HG02678 (cell line): ENCODE data around the gene C3orf62.
"Not testable (repeated sequence)": the region's sequence is repeated elsewhere in the genome, so short reads cannot be mapped to it uniquely, and the experiment has no call there.

Source experiments
- ATAC-seq: cut with Tn5 transposase; IDR thresholded peaks from one replicate; pipeline ENCODE4 v1.9.1; 2021; ENCODE audit warnings: mild to moderate bottlenecking, moderate library complexity; ENCODE audit not compliant: unreplicated experiment

C3orf62 gene

DNA sequence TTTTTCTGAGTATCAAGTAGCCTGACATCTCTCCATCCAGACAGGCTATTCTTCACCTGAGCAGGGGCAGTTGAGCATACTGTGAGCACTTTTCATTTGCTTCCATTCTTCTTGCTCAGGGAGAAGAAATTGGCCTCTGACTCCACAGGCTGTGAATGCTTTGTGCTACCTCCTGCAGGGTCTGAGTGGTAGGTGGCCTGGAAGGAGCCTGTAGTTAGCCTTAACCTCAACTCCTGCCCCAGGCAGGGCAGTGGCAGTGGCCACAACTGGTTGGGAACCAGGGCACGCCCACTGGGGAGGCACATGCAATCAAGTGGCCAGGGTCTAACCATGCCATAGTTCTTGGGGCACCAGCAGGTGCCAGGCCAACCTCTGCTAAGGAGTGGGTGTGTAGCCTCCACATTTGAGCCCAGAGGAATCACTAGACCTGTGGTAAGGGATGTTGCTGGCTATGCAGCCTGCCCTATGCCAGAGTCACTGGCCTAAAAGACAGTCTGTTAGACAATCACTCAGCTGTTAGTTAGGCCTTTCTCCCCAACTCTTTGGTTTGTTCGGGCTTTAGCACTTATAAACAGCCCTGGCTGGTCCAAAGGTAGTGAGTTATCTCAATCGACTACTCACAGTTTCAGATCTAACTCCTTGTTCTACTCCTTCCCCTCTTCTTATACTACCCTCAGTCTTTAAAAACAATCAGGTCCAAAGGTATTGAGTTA, 7.4 kb downstream of the C3orf62 start:
- ATAC-seq, result no peak

DNA sequence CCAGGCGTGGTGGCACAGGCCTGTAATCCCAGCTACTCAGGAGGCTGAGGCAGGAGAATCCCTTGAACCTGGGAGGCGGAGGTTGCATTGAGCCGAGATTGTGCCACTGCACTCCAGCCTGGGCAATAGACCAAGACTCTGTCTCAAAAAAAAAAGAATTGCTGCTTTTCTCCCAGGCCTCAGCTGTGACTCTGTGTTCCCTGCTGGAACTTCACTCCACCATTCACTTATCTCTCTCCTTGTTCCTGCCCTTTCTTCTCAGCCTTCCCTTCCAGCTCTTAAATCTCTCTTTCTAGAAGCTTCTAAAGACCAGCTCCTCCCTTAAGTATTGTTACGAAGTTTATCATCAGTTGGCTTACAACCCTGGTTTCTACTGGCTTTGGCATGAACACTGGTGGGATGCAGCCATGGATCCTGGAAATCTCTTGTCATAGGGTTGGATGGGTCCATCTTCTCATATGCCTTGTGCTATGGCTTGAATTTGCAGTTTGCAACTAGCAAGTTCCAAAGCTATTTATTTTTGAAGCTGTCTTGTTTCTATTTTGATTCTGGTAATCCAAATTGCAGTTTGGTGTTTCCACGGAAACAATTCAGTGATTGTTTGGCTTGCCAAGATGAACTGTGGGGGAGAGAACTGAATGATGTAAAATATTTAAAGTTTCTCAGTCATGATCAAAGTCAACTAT, 10.5 kb downstream of the C3orf62 start:
- no peak for ATAC-seq

DNA sequence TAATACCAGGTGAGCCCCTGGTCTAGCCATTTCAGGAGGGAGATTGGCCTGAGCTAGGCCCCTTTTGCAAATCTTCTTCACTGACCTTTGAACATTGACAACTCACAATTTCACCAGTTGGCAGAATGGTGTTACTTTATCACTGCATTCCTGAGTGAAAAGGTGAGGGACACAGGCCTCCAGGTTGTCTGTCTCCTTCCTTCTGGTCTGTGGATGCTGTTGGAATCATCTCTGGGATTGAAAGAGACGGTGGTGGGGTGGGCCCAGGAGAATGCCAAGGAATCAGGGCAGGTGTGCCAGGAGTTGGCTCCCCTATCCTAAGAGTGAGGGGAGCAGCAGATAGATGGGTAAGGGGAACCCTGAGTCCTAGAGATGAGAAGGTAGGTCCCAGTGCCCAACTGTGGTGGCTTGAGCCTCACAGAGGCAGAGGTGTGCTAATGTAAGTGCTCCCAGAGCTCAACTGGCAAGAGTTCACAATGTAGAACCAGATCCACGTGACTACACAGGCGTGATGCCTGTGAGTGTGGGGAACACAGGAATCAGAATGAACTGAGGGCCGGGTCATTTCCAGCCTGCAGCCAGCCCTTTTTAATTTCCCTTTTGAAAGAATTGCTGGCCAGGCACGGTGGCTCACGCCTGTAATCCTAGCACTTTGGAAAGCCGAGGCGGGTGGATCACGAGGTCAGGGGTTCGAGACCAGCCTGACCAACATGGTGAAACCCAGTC, 11.2 kb downstream of the C3orf62 start:
- ATAC-seq, result no peak

DNA sequence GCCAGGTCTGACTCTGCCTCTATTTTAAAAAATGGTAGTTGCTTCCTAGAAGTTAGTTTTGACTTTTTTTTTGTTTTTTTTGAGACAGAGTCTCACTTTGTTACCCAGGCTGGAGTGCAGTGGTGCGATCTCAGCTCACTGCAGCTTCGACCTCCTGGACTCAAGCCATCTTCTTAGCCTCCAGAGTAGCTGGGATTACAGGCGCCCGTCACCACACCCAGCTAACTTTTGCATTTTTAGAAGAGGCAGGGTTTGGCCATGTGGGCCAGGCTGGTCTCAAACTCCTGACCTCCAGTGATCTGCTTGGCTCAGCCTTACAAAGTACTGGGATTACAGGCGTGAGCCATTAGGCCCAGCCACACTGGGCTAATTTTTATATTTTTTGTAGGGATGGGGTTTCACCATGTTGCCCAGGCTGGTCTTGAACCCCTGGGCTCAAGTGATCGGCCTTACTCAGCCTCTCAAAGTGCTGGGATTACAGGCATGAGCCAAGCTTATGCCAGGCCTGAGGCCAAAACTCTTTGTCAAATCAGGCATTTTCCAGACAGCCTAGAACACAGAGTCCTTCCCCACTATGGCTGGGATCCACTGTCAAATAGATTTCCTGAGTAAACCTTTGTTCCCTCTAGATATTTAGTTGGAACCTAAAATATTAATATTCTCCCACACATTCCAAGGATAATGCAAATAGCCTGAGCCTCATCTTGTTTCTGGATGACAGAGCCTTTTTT, 13.7 kb downstream of the C3orf62 start:
- no peak for ATAC-seq

DNA sequence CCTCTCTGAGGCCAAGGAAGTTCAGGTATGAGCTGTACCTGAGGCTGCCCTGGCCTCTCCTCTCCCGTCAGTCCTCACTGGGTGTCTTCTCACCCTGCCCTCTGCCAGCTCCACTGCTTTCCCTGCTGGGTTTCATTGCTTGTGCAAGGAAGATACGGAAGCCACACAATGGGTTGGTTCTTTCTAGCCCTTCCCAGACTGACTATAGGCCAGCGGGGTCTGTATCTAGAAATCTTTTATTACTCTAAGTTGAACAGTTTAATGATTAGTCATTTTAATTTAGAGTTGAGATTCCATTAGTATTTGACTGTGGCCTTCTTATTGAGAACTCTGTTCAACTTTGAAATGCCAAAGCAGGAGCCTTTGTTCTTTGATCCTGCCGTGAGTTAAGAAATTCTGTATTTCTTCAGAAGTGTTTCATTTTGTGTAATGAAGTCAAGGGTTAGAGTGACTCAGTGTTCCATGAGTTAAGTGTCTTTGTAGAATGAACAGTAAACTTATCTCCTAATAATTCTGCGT, 16.2 kb downstream of the C3orf62 start:
- no peak for ATAC-seq

DNA sequence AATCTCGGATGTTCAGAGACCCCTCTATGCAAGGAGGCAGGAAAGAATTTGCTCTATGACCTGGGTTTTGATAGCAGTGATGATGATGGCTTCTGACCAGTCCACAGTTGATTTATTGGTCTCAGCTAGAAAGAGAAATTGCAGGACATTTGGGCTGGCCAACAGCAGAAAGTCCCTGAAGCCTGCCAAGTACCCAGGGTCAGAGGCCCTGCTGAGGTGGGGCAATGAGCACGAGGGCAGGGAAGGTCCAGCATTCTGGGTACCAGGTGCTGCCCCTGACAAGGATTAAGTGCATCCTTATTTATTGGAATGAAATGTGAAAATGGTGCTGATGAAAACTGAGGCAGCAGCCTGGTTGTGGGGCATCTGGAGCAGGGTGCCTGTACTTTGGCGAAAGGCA, 19.8 kb downstream of the C3orf62 start:
- no peak for ATAC-seq

DNA sequence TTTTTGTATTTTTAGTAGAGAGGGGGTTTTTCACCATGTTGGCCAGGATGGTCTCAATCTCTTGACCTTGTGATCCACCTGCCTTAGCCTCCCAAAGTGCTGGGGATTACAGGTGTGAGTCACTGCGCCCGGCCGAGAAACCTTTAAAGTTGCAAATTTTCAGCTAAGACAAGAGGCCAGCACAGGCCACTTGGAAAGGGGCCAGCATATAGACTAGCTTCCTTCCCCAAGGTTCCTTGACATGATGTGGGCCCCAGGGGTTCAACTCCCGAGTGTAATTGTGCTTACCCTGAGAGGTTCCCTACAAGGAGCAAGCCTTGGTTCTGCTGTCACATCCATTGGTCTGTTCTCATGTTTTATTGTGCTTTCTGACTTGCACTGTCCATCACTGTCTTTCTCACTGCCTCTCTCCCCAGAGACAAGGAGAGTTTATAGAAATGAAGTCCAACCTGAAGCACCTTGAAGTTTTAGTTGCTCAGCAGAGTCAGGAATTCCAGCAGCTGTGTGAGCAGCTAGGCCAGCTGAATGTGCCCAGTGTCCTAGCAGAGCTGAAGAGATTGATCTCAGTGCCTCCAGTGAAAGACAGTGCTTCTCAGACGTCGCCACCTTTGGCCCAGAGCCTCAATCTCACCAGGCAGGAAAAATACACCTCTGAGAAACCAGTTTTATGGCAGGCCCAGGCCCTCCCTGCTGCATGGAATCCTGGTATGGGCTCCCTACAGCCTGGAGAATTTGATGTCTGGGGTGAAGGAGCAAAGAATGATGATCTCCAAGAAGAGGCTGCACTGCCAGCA, 21.1 kb downstream of the C3orf62 start:
- ATAC-seq, result no peak

DNA sequence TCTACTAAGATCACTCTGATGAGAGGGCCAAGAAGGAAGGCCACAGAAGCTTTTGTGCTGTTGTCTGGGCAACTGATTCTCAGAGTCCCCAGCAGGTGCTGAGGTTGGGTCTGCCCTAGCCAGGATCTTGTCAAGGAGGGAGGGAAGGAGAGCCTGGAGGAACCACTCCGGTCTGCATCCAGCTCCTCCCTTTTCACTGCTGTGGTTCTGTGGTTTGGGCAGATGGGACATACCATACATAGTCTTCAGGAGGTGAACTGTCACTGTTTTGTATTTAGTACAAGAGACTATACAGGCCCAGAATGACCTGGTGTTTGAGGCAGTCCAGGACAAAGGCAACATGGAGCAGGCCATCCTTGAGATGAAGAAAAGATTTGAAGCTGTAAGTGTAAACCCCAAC, 21.9 kb downstream of the C3orf62 start:
- no peak for ATAC-seq

DNA sequence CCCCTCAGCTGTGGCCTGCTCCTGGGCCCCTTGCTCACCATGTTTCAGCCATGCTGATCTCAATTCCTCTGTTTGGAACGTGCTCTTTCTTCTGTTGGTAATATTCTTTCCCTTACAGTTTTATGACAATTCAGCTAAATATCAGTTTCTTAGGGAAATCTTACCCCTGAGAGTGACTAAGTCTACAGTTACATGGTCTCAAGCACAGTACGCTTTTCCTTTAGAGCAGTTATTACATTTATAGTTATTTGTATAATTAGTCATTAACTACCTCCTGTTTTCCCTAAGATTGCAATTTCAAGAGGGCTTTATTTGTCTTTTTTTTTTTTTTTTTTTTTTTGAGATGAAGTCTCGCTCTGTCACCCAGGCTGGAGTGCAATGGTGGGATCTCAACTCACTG, 23.5 kb downstream of the C3orf62 start:
- no peak for ATAC-seq

DNA sequence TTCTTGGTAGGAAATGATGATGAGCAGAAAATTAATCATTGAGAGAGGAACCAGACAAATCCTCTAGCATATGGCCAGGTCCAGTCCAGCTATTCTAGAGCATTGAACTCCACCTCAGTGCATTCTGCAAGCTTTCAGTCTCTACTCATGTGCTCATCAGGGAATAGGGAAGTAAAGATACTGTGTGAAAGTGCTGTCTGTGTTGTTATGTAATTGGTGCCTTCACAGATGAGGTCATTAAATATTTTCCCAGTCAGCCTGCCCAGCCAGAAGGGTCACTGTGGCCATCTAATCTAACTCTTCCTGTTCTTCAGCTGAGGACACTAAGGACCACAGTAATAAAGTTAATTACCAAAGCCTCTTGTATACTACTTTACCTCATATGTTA, 28.2 kb downstream of the C3orf62 start:
- ATAC-seq, result no peak

DNA sequence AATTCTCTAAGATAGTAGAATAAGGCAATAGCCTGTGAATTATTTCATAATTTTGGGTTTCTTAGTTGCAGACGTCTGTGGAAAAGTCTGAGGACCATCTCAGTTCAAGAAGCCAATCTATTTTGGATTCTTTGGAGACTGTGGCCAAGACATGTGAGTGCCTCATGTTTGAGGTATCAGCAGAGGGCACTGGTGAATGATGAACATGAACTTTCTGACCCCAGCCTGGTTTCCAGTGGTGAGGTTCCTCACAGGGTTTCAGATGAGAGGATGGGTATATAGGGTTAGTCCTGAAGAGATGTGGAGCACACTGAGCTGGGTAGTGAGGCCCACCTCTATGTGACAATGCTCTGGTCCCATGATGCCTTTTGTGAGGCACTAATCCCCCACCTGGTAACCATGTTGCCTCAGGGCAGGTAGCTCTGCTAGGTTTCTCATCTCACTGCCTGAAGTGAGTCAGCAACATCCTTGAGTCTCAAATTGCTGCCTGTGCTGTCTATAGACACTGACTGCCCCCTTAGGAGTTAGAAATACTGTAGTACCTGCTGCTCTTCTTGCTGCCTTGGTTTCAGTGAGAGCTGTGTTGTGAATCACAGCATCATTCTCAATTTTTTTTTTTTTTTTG, 32.3 kb downstream of the C3orf62 start:
- no peak for ATAC-seq

DNA sequence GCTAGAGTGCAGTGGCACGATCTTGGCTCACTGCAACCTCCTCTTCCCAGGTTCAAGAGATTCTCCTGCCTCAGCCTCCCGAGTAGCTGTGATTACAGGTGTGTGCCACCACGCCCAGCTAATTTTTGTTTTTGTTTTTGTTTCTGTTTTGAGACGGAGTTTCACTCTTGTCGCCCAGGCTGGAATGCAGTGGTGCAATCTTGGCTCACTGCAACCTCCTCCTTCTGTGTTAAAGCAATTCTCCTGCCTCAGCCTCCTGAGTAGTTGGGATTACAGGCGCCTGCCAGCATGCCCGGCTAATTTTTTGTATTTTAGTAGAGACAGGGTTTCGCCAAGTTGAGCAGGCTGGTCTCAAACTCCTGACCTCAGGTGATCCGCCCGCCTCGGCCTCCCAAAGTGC, 36.9 kb downstream of the C3orf62 start:
- ATAC-seq, result not testable (repeated sequence)

DNA sequence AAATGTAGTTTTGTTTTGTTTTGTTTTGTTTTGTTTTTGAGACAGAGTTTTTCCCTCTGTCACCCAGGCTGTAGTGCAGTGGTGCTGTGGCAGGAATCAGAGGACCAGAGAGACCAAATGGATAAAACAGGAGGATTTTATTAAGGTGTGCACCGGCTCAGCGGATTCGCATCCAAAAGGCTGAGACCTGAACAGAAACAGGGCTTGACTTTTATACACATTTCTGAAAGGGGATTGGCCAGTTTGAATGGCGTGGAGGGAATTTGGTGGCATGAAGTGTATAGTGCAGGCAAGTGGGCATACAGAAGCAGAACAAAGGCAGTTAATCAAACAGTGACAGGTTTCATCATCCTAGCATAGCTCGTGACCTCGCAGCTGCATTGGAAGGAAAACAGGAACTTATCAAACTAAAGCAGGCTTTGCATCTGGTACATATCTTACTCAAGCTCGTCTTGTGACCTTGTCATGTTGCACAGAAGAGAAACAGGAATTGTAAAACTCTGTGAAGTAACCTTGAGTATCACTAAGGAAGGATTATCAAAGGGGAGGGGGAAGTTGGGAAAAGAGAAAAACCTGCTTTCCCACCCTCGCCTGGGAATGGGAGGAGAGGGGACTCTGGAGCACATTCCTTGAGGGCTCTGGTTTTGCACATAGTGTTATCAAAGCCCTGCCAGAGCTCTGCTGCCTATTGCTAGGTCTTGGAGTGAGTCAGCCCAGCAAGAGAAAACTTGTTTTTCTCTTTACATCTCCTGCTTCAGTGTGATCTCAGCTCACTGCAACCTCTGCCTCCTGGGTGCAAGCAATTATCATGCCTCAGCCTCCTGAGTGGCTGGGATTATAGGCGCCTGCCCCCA, 38.5 kb downstream of the C3orf62 start:
- ATAC-seq, result no peak

DNA sequence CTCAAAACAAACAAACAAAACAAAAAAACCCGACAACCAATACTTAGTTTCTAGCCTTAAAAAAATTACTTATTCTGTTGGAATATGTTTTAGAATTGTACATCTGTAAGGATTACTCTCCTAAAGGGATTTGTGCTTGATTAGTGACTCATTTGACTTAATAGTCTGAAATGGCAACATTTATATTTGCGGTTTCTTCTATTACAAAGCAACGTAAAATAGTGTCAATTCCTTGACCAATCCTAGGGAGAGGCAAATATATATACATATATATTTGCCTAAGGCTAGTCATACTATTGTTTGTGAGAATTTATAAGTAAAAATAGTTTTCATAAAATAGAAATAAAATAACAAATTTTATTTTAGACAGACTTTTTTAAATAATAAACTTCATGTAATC, 39.7 kb downstream of the C3orf62 start:
- ATAC-seq, result no peak

DNA sequence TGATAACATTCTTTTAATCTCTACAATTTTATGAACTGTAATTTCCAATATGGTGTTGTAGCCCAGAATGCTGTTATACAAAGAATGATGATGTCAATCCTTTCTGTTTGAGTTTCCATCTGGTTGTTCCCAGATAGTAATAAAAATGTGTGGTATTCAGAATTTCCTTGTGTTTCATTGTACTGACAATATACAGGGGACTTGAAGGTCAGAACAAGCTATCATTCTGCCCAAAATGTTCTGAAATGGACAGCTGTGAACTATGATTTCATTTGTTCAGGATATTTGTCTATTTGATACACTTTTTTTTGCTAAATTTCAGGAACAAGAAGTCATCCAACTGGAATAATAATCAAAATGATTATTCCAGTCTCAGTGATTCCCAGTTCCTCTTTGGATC, 40.8 kb downstream of the C3orf62 start:
- ATAC-seq, result no peak

DNA sequence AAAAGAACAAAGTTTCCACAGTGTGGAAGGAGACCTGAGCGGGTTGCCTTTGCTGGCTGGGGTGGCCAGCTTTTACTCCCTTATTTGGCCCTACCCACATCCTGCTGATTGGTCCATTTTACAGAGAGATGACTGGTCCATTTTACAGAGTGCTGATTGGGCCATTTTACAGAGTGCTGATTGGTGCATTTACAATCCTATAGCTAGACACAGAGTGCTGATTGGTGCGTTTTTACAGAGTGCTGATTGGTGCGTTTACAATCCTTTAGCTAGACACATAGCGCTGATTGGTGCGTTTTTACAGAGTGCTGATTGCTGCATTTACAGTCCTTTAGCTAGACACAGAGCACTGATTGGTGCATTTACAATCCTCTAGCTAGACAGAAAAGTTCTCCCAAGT, 48.2 kb downstream of the C3orf62 start:
- not testable (repeated sequence) for ATAC-seq

DNA sequence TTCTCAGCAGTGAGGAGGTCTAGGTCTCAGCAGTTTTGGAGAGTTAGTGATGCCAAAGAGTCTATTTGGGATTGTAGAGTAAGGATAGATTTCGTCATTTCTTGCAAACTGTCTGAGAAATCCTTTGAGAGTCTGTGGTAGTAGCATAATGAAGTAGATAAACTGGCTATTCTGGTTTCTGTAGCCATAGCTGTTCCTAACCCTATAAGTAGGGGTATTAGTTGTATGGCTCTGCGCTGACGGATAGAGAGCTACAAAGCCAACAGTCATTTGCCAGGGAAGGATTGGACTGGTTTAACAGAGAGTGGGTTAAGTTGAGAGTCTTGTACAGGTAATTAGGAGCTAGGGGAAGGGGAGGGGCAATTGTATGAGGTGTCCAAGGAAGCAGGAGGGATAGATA, 55.0 kb downstream of the C3orf62 start:
- ATAC-seq, result no peak

DNA sequence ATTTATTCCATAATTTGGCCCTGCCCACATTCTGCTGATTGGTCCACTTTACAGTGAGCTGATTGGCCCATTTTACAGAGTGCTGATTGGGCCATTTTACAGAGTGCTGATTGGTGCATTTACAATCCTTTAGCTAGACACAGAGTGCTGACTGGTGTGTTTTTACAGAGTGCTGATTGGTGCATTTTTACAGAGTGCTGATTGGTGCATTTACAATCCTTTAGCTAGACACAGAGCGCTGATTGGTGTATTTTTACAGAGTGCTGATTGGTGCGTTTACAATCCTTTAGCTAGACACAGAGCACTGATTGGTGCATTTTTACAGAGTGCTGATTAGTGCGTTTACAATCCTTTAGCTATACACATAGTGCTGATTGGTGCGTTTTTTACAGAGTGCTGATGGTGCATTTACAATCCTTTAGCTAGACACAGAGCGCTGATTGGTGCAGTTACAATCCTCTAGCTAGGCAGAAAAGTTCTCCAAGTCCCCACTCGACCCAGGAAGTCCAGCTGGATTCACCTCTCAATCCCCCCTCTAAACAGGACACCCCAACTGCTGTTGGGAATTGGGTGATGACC, 56.0 kb downstream of the C3orf62 start:
- ATAC-seq, result not testable (repeated sequence)

DNA sequence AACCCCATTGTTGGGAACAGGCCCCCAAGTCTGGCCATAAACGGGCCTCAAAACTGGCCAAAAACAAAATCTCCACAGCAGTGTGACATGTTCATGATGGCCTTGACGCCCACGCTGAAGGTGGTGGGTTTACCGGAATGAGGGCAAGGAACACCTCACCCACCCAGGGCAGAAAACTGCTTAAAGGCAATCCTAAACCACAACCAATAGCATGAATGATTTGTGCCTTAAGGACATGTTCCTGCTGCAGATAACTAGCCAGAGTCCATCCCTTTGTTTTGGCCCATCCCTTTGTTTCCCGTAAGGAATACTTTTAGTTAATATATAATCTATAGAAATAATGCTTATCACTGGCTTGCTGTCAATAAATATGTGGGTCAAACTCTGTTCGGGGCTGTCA, 57.9 kb downstream of the C3orf62 start:
- no peak for ATAC-seq
